H1 (cell line): Measurements from ENCODE around the gene FKBP10.

Experiments used
- CEBPB ChIP-seq: IDR thresholded peaks from 2 replicates; pipeline ENCODE4 v1.6.1; 2012; ENCODE audit warnings: low read depth, low read length
- CHD1 ChIP-seq: IDR thresholded peaks from 2 replicates; pipeline ENCODE4 v1.6.1; 2012; ENCODE audit warnings: low read depth, low read length, improper control_type of control experiment
- CHD2 ChIP-seq: IDR thresholded peaks from 2 replicates; pipeline ENCODE4 v1.6.1; 2012; ENCODE audit warnings: low read length, improper control_type of control experiment
- EZH2 ChIP-seq: fragments of 200-600 bp; sonication (generic); IDR thresholded peaks from 2 replicates; pipeline ENCODE4 v1.7.1; 2012; ENCODE audit warnings: low read depth, mild to moderate bottlenecking, moderate library complexity, low read length, inconsistent platforms; ENCODE audit not compliant: severe bottlenecking
- FOSL1 ChIP-seq: IDR thresholded peaks from 2 replicates; pipeline ENCODE4 v1.6.1; 2011; ENCODE audit warnings: mild to moderate bottlenecking, low read depth, low read length, moderate library complexity; ENCODE audit not compliant: insufficient read depth
- POLR2A ChIP-seq, 2 experiments: IDR thresholded peaks; 1 replicate in 1 of 2; 2 replicates in 1 of 2; pipeline ENCODE4 v1.6.1; 2011; ENCODE audit warnings: low read depth in 2 of 2, low read length in 2 of 2, mild to moderate bottlenecking in 2 of 2; ENCODE audit errors: control extremely low read depth in 1 of 2
- RFX5 ChIP-seq: IDR thresholded peaks from 2 replicates; pipeline ENCODE4 v1.6.1; 2011; ENCODE audit warnings: low read depth, low read length, improper control_type of control experiment, borderline replicate concordance
- SRF ChIP-seq: IDR thresholded peaks from 2 replicates; pipeline ENCODE4 v1.6.1; 2011; ENCODE audit warnings: mild to moderate bottlenecking, low read depth, low read length, moderate library complexity
- TAF7 ChIP-seq: optimal IDR thresholded peaks from 2 replicates; pipeline ENCODE3; 2011; ENCODE audit warnings: low read depth, mild to moderate bottlenecking, inconsistent platforms, low read length, moderate library complexity, borderline replicate concordance
- TBP ChIP-seq: IDR thresholded peaks from 2 replicates; pipeline ENCODE4 v1.6.1; 2011; ENCODE audit warnings: low read depth, low read length, improper control_type of control experiment
- TEAD4 ChIP-seq: IDR thresholded peaks from 2 replicates; pipeline ENCODE4 v1.6.1; 2012; ENCODE audit warnings: low read depth, low read length, inconsistent platforms, mixed read lengths
- TF ChIP-seq, protein P1 (sequence below), 3 experiments: IDR thresholded peaks; 1 replicate in 2 of 3; 2 replicates in 1 of 3; pipeline versions ENCODE4 v1.5.1 to v1.6.1; 2011; ENCODE audit warnings: low read length in 3 of 3, mild to moderate bottlenecking in 3 of 3, inconsistent platforms in 2 of 3, low read depth in 1 of 3, moderate library complexity in 1 of 3; ENCODE audit not compliant: insufficient read depth in 1 of 3; ENCODE audit errors: control extremely low read depth in 1 of 3
- TF ChIP-seq, protein P2 (sequence below): IDR thresholded peaks from 2 replicates; pipeline ENCODE4 v1.6.1; 2011; ENCODE audit warnings: low read length, improper control_type of control experiment

DNA sequence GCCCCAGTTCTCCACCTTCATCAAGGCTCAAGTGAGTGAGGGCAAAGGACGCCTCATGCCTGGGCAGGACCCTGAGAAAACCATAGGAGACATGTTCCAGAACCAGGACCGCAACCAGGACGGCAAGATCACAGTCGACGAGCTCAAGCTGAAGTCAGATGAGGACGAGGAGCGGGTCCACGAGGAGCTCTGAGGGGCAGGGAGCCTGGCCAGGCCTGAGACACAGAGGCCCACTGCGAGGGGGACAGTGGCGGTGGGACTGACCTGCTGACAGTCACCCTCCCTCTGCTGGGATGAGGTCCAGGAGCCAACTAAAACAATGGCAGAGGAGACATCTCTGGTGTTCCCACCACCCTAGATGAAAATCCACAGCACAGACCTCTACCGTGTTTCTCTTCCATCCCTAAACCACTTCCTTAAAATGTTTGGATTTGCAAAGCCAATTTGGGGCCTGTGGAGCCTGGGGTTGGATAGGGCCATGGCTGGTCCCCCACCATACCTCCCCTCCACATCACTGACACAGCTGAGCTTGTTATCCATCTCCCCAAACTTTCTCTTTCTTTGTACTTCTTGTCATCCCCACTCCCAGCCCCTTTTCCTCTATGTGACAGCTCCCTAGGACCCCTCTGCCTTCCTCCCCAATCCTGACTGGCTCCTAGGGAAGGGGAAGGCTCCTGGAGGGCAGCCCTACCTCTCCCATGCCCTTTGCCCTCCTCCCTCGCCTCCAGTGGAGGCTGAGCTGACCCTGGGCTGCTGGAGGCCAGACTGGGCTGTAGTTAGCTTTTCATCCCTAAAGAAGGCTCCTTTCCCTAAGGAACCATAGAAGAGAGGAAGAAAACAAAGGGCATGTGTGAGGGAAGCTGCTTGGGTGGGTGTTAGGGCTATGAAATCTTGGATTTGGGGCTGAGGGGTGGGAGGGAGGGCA lies 9.7 kb downstream of the FKBP10 start:
- TF ChIP-seq TAF7 (no peak), RFX5 (no peak), TEAD4 (no peak), CHD1 (no peak), EZH2 (no peak), POLR2A (IDR thresholded peaks at IDR 0.05; ENCODE audit: control extremely low read depth in 1 of 2, low read depth in 2 of 2, low read length in 2 of 2) (no peak; a peak in 1 of 3 replicates), CEBPB (no peak), TBP (no peak), CHD2 (no peak), FOSL1 (no peak), SRF (no peak)
- TF ChIP-seq, protein P1, sequence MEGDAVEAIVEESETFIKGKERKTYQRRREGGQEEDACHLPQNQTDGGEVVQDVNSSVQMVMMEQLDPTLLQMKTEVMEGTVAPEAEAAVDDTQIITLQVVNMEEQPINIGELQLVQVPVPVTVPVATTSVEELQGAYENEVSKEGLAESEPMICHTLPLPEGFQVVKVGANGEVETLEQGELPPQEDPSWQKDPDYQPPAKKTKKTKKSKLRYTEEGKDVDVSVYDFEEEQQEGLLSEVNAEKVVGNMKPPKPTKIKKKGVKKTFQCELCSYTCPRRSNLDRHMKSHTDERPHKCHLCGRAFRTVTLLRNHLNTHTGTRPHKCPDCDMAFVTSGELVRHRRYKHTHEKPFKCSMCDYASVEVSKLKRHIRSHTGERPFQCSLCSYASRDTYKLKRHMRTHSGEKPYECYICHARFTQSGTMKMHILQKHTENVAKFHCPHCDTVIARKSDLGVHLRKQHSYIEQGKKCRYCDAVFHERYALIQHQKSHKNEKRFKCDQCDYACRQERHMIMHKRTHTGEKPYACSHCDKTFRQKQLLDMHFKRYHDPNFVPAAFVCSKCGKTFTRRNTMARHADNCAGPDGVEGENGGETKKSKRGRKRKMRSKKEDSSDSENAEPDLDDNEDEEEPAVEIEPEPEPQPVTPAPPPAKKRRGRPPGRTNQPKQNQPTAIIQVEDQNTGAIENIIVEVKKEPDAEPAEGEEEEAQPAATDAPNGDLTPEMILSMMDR (IDR thresholded peaks at IDR 0.05; ENCODE audit: control extremely low read depth in 1 of 3, insufficient read depth in 1 of 3, low read depth in 1 of 3, low read length in 3 of 3), result no peak
- TF ChIP-seq, protein P2, sequence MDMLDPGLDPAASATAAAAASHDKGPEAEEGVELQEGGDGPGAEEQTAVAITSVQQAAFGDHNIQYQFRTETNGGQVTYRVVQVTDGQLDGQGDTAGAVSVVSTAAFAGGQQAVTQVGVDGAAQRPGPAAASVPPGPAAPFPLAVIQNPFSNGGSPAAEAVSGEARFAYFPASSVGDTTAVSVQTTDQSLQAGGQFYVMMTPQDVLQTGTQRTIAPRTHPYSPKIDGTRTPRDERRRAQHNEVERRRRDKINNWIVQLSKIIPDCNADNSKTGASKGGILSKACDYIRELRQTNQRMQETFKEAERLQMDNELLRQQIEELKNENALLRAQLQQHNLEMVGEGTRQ, result no peak
